HG02763 (cell line): ENCODE data around the gene HLA-DMB.
A peak's percentile ranks its signal among the peaks of the same experiment; 100 is the strongest.

Experiments used
- ATAC-seq: cut with Tn5 transposase; IDR thresholded peaks from one replicate; pipeline ENCODE4 v1.9.1; 2021; ENCODE audit warnings: mild to moderate bottlenecking, moderate library complexity; ENCODE audit not compliant: unreplicated experiment

Gene HLA-DMB

DNA sequence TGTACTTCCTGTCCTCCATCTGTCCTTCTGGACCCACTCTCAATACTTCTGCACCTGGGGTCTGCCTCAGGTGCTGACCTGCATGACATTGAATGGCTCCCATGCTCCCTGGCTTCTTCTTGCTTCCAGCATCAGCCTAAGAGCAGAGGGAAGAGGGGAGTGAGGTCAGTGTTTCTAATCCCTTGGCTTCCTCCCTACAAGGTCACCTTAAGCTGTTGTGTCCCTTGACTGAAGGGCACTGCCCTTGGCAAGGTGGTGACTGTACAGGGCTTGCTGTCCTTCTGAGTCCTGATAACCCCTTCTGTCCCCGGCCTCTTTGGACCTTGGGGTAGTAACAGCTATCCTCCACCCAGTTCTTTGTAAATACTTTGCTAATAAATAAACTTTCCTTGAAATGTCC lies 9.6 kb downstream of the HLA-DMB start:
- no peak for ATAC-seq

DNA sequence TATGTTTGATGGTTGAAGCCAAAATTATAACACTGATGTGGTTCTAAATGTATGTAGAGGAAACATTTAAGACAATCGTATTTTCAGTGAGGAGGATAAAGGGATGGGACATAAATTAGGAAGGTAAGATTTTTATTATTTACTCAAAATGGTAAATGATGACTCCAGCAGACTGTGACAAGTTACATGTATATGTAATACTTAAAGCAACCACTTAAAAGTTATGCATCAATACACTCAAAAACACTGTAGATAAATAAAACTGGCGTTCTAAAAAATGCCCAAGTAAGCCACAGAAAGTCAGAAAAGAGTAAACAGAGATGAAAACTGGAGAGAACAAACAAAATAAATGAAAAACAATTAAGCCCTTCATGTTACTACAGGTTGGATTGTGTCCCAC lies 18.7 kb downstream of the HLA-DMB start:
- no peak for ATAC-seq

DNA sequence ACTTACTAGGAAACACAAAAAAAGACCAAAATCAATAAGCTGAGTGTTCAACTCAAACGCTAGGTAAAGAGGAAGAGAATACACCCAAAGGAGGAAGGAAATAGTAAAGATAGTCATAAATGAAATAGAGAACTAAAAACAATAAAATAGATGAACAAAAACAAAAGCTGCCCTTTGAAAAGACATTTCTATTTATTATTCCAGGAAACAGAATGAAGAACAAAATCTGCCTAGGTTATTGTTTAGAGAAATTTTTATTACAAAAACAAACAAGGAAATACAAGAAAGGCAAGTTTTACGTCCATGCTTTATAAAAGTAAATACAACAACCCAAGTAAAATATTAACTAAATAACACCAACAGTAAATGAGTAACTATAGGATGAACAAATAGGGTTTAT lies 20.1 kb downstream of the HLA-DMB start:
- no peak for ATAC-seq

DNA sequence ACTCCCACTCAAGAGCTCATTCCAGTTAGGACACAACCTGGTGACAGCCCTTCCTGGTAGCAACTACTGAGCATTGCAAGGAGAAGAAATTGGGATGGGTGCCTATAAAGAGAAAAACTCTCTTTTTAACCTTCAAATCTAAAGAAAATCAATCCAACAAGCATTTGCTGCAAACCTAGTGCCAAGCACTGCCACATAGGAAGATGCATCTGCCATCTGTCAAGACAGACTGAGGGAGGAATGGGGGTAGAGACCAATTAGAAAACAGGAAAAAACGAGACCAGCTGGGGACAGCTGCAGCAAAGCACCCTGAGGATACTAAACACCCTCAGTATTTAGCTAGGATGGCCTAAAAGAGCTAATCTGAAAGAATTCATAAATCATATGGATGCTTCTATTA lies 27.9 kb downstream of the HLA-DMB start:
- no peak for ATAC-seq

DNA sequence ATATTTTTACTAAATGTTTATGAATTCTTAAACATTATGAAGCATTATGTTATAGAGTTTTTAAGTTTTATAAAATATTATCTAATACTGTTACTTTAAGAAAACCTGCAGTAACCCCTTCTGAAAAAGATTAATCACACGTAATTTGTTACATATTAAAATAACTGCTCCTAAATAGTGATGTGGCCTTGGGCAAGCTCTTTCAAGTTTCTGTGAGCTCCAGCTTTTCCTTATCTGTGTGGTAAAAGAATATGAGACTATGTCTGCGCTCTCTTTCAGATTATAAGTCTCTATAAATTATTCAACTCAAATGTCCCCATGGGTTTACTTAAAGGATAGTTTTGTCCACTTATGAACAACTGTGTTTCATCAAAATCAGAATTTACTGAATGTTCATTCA lies 31.9 kb downstream of the HLA-DMB start:
- no peak for ATAC-seq

DNA sequence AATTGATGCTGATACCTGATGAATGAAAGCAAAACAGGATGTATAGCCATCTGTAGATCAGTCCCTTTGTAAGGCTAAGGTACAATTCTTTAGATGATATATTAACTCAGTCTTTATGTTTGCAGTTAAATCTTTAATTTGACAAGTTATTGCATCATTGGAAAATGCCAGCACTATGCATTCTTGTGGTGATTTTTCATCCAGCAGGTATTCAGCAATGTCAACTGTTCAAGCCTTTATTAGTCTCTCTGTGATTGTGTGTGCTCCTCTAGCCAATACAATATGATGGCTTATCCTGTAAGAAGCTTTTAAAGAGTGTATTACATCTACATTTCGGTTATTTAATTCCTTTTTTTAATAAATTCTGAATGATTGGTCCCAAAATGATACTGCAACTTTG lies 34.3 kb downstream of the HLA-DMB start:
- no peak for ATAC-seq

DNA sequence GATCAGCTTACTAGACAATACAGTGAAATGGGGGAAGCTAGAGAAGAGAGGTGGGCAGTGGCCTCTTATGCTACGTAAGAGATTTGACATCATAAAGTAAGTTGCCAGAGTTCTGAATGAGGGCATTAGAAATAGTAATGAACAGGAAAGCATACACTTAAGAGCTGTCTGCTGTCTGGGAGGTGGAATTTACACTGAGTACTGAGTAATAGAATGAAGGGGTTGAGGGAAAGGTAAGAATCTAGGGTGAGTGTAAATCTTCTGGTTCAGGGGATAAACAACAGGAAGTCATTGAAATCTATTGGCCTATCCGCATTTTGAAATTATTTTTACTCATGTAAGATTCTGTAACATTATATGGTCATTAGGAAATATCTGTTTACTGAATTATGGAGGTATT lies 35.8 kb downstream of the HLA-DMB start:
- no peak for ATAC-seq

DNA sequence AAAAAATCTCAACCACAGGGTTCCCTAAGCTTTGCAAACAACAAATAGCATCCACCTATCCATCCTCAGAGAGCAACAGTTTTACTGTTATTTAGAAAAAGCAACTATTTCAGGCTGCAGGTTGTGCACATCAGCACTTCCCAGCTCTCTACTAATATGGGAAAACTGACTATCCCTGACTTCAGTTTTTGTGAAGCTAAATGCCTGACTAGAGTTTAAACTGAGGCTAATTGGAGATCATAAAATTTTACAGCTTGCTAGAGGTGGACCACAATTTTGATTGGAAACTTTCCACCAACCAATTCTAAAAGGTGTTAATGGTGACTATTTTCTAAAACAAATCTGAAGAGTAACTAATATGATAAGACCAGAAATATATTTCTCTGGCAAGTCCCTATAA lies 36.9 kb downstream of the HLA-DMB start:
- no peak for ATAC-seq

DNA sequence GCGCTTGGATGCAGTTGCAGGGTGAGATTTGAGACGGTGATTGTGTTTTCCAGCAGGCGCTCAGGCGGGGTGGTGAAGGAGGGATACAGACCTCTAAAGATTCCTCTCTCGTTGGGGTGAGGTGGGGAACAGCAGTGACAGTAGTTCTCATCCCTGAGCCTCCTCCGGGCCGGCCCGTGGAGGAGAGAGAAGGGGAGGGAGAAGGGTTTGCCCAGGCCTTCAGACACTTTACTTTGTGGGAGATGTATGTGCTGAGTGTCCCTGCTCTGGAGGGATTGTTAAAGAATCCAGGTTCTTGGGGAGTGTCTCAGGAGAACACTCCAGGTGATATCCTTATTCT lies 45.9 kb downstream of the HLA-DMB start:
- ATAC-seq: no peak

DNA sequence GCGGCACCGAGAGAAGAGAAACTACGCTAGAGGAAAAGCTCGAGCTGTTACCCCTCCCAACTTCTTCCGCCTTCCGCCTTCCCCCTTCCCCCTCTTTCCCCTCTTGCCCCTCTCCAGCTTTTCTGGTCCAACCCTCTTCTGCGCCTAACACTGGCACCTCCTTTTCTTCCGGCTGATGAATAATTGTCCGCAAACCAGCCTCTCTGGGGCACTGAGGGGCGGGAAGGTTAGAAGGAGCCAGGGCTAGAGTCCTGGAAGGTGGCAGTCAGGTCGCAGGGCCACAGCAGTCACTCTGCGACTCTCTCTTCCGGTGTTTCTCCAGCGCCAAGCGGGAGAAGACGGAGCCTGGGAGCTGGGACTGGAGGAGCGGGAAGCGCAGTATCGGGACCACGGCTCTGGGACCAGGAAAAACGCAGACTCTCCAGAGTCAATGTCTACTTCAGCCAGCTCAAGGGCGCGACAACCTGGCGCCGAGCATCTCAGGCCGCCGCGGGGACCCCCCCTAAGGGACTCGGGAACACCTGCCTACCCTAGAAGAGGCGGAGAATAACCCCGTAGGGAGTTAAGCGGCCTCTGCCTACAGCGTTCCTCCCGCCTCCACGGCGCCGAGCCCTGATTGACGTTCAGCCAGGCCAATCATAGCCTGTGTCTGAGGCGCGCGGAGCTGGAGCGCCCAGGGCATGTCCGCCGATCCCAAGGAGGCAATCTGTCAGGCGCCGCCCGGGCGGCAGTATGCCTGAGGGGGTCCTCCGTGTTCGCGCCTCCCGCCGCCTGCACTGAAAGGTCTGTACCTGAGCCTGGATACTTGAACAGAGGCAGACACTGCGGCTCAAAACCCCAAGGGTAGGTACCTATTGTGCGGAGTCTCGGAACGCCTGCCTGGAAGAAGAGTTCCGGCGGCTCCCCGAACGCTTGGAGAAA lies 46.5 kb downstream of the HLA-DMB start:
- ATAC-seq: peak; percentile 96

DNA sequence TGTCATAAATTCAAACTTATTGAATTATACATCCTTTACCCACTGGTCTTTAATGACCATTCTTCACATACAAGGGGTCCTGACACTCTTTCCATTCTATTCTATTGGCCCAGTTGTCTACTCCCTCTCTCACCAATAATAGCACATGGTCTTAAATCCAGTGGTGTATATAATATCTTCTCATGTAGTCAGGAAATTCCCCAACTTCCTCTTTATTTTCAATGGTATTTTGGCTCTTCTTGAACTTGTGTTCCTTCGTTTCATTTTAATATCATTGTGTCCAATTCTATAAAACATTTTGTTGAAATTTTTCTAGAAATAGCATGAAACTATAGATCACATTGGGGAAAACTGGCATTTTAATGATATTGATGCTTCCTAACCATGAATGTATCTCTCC lies 50.0 kb downstream of the HLA-DMB start:
- ATAC-seq: no peak

DNA sequence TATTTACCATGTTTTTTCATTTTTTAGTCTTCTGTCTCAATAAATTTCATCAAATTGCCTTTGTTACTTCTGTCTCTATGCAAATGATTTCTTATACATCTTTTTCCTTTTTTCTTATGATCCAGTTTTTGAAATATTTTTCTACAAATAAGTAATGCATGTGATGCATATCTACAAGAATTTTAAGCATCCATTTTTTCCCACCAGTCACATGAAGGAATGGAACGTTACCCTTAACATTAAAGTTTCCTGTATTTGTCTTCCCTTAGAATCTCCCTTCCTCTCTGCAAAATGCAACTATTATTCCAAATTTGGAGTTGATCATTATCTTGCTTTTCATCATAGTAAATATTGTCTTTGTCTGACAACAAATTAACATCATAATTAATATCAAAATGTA lies 51.3 kb downstream of the HLA-DMB start:
- no peak for ATAC-seq

DNA sequence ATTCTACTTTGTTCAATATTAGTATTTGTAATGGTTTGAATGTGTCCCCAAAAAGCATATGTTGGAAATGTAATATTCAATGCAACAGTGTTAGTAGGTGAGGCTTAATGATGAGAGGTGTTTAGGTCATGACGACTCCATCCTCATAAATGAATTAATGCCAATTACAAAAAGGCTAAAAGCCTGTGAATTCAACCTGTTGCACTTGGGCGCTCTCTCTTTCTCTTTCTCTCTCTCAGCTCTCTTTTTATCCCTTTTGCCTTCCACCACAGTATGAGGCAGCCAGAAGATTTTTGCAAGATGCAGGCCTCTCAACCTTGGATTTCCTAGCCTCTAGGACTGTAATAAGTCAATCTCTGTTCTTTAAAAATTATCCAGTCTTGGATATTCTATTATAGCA lies 52.3 kb downstream of the HLA-DMB start:
- ATAC-seq: no peak

DNA sequence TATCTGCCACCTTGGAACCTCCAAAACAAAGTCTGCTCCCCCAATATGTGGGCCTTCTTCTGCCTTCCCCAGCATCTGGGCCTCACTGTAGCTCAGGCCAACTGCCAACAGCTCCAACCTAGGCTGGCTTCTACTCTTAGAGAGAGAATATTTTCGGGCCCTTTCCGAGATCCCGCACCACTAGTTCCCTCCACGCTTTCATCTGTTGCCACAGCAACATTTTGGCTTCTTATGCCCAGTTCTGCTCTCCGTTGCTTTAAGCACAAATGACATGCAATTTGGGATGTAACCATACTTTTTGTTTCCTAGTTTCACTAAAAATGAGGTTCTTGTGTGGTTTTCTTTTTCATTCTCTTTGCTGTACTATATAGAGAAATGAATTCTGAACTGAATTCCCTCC lies 53.2 kb downstream of the HLA-DMB start:
- ATAC-seq: no peak

DNA sequence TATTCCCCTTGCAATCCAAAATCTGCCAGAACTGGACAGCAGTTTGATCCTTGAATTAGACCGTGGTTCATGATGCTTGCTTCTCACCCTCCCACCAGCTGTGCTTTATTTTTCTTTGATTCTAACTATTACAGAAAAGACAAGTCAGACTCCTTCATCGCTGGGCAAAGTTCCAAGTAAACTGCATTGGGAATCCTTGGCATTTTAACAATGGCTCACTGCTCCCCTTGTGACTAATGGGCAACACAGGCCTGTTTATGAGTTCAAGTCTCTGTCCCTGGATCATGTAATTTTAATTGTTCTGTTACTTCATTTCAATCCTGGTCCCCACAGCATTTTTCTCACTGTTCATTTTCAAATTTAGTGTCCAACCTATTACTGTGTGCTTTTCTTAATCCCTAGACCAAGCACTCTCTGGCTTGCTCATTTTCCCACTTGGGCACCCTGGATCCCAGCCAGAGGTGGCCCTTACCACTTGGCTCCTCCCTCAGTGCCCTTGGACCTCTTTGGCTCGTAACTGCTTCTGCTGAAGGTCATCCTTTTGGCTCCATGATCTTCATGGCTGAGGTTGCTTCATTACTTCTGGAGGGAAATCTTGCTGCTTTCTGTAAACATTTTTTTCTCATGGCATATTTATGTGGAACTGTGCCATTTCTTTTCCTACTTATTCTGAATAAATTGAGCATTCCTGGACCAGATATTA lies 54.0 kb downstream of the HLA-DMB start:
- no peak for ATAC-seq

DNA sequence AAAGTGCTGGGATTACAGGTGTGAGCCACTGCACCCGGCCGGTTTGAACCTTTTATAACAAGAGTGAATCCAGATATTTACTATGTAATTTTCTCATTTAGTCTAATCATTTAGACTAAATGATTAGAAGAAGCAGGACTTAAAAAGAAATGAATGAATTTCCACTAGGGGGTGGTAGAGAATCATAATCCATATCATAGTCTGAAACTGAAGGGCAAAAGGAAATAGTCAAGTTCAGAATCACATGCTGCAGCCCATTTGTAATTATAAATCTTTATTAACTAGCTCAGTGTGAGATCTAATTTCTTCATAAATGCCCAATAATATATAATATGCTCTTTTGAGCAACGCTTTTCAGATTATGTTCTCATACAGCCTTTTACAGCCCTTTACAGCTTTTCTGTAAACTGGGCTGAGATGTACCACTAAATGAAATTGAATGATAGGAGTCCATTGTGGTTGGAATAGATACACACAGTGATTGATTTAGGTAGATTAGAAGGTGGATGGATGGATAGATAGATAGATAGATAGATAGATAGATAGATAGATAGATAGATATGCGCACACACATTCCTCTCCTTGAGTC lies 55.0 kb downstream of the HLA-DMB start:
- no peak for ATAC-seq
